Astrocyte (in vitro differentiated cells and primary cell): Measurements from ENCODE around the gene COL18A1.

Experiments
- EZH2 ChIP-seq: IDR thresholded peaks from 2 replicates; pipeline ENCODE4 v1.6.1; 2012; ENCODE audit warnings: mild to moderate bottlenecking, low read length, inconsistent platforms; ENCODE audit not compliant: insufficient read depth
- TF ChIP-seq, protein P1 (sequence below): IDR thresholded peaks from 2 replicates; pipeline ENCODE4 v1.5.1; 2011; ENCODE audit warnings: low read depth, mild to moderate bottlenecking, inconsistent platforms, low read length, moderate library complexity; ENCODE audit not compliant: insufficient read depth

- TF ChIP-seq, protein P1, sequence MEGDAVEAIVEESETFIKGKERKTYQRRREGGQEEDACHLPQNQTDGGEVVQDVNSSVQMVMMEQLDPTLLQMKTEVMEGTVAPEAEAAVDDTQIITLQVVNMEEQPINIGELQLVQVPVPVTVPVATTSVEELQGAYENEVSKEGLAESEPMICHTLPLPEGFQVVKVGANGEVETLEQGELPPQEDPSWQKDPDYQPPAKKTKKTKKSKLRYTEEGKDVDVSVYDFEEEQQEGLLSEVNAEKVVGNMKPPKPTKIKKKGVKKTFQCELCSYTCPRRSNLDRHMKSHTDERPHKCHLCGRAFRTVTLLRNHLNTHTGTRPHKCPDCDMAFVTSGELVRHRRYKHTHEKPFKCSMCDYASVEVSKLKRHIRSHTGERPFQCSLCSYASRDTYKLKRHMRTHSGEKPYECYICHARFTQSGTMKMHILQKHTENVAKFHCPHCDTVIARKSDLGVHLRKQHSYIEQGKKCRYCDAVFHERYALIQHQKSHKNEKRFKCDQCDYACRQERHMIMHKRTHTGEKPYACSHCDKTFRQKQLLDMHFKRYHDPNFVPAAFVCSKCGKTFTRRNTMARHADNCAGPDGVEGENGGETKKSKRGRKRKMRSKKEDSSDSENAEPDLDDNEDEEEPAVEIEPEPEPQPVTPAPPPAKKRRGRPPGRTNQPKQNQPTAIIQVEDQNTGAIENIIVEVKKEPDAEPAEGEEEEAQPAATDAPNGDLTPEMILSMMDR = no peak
- TF ChIP-seq EZH2 = no peak
Observed at GRCh38 chr21:45475797-45476570, 71.0 kb downstream of the COL18A1 start.
